Cardiac septum (tissue), 1 donor: Measurements from ENCODE around the gene SRL. TPM values are rescaled to one million over a fixed set of nuclear protein-coding genes. Genes with fewer than 3 reads are reported as not detected.
A peak's percentile ranks its signal among the peaks of the same experiment; 100 is the strongest.
"Not testable (repeated sequence)": the region's sequence is repeated elsewhere in the genome, so short reads cannot be mapped to it uniquely, and the experiment has no call there.

Source experiments
- DNase-seq: peaks from one replicate; pipeline ENCODE4 v3.0.0-alpha.2; 2020; ENCODE audit warnings: low spot score
- intact Hi-C: fragments of 100-400 bp; cut with DNase I; formaldehyde crosslinking; loops from one replicate; pipeline ENCODE4 v1.14.0; 2022
- total RNA-seq: library from RNA; stranded (reverse); fragmentation: NEBNext Ultra II Directional; extraction: Animal tissue kit (Norgen Biotek cat#: 25700); gene quantifications from one replicate; pipeline ENCODE4 v1.2.1, GENCODE V29; 2021
- donor health status: DM: no; HTN: no; CAD: no.

Gene SRL
- total RNA-seq, 1 donor from 2014 or later: 400 TPM

- DNase-seq: no peak
- intact Hi-C loops: no loop called here
Measured at GRCh38 chr16:4263504-4264436, 21.9 kb upstream of the SRL start.

- no peak for DNase-seq
- intact Hi-C loops: no loop called here
Measured at GRCh38 chr16:4262303-4262835, 20.5 kb upstream of the SRL start.

GRCh38 chr16:4261557-4262172 is 19.8 kb upstream of the SRL start:
- no peak for DNase-seq
- intact Hi-C loops: no loop called here

GRCh38 chr16:4260360-4260759 is 18.5 kb upstream of the SRL start:
- intact Hi-C loops: no loop called here
- DNase-seq: no peak

- intact Hi-C loops: no loop called here
- DNase-seq: no peak
Measured at GRCh38 chr16:4257646-4258556, 16.0 kb upstream of the SRL start.

GRCh38 chr16:4253394-4254150 is 11.7 kb upstream of the SRL start:
- intact Hi-C loops: loop anchor here (1.0 to 5.0 kb wide), 3 partner anchors 47 to 271 kb away; partner anchors contain the start of gene ADCY9
- DNase-seq: peak; percentile 100

- intact Hi-C loops: loop anchor here (1.0 to 5.0 kb wide), 2 partner anchors 47 to 136 kb away; partner anchors contain the start of gene ADCY9
- DNase-seq: not testable (repeated sequence)
Measured at GRCh38 chr16:4253012-4253393, 11.1 kb upstream of the SRL start.

GRCh38 chr16:4249530-4250308 is 7.8 kb upstream of the SRL start:
- intact Hi-C loops: loop anchor here (5.0 kb wide), 1 partner anchor 132 kb away; the partner anchor contains the start of gene ADCY9
- DNase-seq: no peak

GRCh38 chr16:4247460-4247784 is 5.5 kb upstream of the SRL start:
- intact Hi-C loops: no loop called here
- DNase-seq: no peak

- intact Hi-C loops: no loop called here
Measured at GRCh38 chr16:4246777-4247459, 5.0 kb upstream of the SRL start.

GRCh38 chr16:4245077-4245791 is 3.4 kb upstream of the SRL start:
- intact Hi-C loops: no loop called here
- DNase-seq: no peak

More at GRCh38 chr16:4246777-4247459, 5.0 kb upstream of the SRL start:
- DNase-seq: no peak

- intact Hi-C loops: loop anchor here (5.0 kb wide), 1 partner anchor 37 kb away; no protein-coding TSS in a partner anchor
- DNase-seq: no peak
Measured at GRCh38 chr16:4244254-4245076, 2.6 kb upstream of the SRL start.

- intact Hi-C loops: loop anchor here (5.0 kb wide), 1 partner anchor 34 kb away; no protein-coding TSS in a partner anchor
- DNase-seq: no peak
Measured at GRCh38 chr16:4241258-4241927, 487 bp downstream of the SRL start.

- intact Hi-C loops: loop anchor here (5.0 kb wide), 1 partner anchor 33 kb away; no protein-coding TSS in a partner anchor
- no peak for DNase-seq
Measured at GRCh38 chr16:4240624-4241023, 1.3 kb downstream of the SRL start.

GRCh38 chr16:4239682-4240175 is 2.2 kb downstream of the SRL start:
- intact Hi-C loops: loop anchor here (5.0 kb wide), 1 partner anchor 32 kb away; no protein-coding TSS in a partner anchor
- no peak for DNase-seq
